Measurements from ENCODE around the gene OSBPL10. TPM values are rescaled to one million over a fixed set of nuclear protein-coding genes. Genes with fewer than 3 reads are reported as not detected.

Gene OSBPL10
- total and polyA plus RNA-seq, 2 of the 8 experiments (the other 6 are each of a cell fraction or from before 2014, with no cell fraction given), result 26.2 to 86.7 TPM

DNA sequence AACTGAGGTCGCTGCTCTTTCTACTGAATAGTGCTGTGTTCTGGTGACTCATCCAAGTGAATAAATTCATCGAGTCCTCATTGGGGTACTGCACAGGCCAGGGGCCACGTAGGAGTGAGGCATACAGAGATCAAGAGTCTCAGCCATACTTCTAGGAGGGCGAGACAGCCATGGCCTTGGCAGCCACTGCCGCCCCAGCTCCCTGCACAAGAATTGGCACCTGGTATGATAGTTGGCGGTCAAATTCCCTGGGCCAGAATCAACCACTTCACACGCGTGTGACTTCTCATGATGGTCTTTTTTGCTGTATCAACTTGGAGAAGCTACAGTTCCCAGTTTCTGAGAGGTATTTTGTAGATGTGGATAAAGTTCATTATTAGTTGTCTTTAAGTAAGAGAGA is 161.6 kb downstream of the OSBPL10 start:
- ChIA-PET CTCF (ENCODE audit: partially characterized antibody) (interaction anchor here (0.7 kb wide), 1 partner anchor 200 kb away, joined by 3 read pairs; no protein-coding TSS in a partner anchor), POLR2A (ENCODE audit: partially characterized antibody) (no interaction called here)
- no peaks in the 10 kb centered on the region for H3K9me3 ChIP-seq (ENCODE audit: insufficient read depth in 2 of 2, low read depth in 1 of 2, low read length in 1 of 2)
- no peak overlapping the region for H2AFZ ChIP-seq (ENCODE audit: low read length)
- H3K79me2 ChIP-seq (ENCODE audit: control insufficient read depth in 1 of 2, insufficient read depth in 2 of 2, low read length in 2 of 2), result peaks cover 0 to 26% of the 10 kb centered on the region in 2 experiments; a peak in 2 of 4 replicates
- H3K56ac ChIP-seq (replicated peaks; ENCODE audit: insufficient read length, low read depth, low read length), result no peak overlapping the region
- no peak overlapping the region for H3K4ac ChIP-seq (replicated peaks; ENCODE audit: insufficient read length, low read depth, low read length)
- no peak overlapping the region for H2AK5ac ChIP-seq (ENCODE audit: low read depth, low read length)
- H4K8ac ChIP-seq (ENCODE audit: extremely low read depth, insufficient read depth, low read length), result no peak overlapping the region
- H3K79me1 ChIP-seq (ENCODE audit: low read depth, low read length), result peaks cover 5% of the 10 kb centered on the region; the same call in 1 of the 2 replicates
- FAIRE-seq, result no peak
- H4K5ac ChIP-seq (ENCODE audit: insufficient read length, low read depth, low read length), result no peak overlapping the region
- H3K23me2 ChIP-seq (ENCODE audit: low read depth, low read length), result no peaks in the 10 kb centered on the region; the same call in 1 of the 2 replicates
- peaks cover 0 to 3% (median 1%) of the 10 kb centered on the region in 4 experiments; a peak in 2 of 8 replicates for H3K36me3 ChIP-seq (ENCODE audit: control insufficient read depth in 2 of 4, insufficient read depth in 4 of 4, low read length in 3 of 4)
- no peak overlapping the region for H2BK120ac ChIP-seq (replicated peaks; ENCODE audit: low read depth, low read length)
- 93% methylated on average over 8 of the region's 8 CpGs; no CpG with 5 or more reads in 1 of the 2 experiments for WGBS, 2 experiments (ENCODE audit: extremely low coverage in 1 of 2, insufficient coverage in 1 of 2, insufficient read length in 1 of 2, insufficient replicate concordance in 2 of 2, low coverage in 1 of 2, low lambda C conversion rate in 2 of 2, missing lambda C conversion rate in 1 of 2)
- no peak overlapping the region for H2BK5ac ChIP-seq (ENCODE audit: low read depth, low read length)
- H2BK20ac ChIP-seq (ENCODE audit: low read length), result no peak overlapping the region
- H2BK15ac ChIP-seq (ENCODE audit: low read length), result no peak overlapping the region
- DNase-seq (ENCODE audit: low read depth in 1 of 2, low spot score in 2 of 2), result no peak
- H4K20me1 ChIP-seq (replicated peaks in 1 of 2; ENCODE audit: control insufficient read depth in 1 of 2, insufficient read depth in 2 of 2, low read length in 2 of 2), result peaks cover 2% of the 10 kb centered on the region in 2 experiments
- H4K91ac ChIP-seq (replicated peaks; ENCODE audit: insufficient read length, low read length), result no peak overlapping the region
- no peak overlapping the region for H3K4me3 ChIP-seq (ENCODE audit: extremely low read depth in 1 of 4, insufficient read depth in 2 of 4, low read depth in 3 of 4, low read length in 4 of 4)
- H3K14ac ChIP-seq (ENCODE audit: insufficient read length), result no peak overlapping the region
- H3K27me3 ChIP-seq (replicated peaks in 1 of 4; ENCODE audit: control insufficient read depth in 3 of 4, extremely low read depth in 1 of 4, insufficient read depth in 3 of 4, low read length in 3 of 4), result no peaks in the 10 kb centered on the region
- TF ChIP-seq KDM5A (IDR thresholded peaks at IDR 0.05; ENCODE audit: low read length) (no peak), CBX5 (IDR thresholded peaks at IDR 0.05; ENCODE audit: low read depth, low read length) (no peak), RXRA (IDR thresholded peaks at IDR 0.05; ENCODE audit: insufficient read depth, low read depth, low read length) (no peak)
- H3K18ac ChIP-seq (ENCODE audit: extremely low read depth, low read length), result no peak overlapping the region
- H3K4me2 ChIP-seq (ENCODE audit: insufficient read depth in 1 of 2, low read depth in 2 of 2, low read length in 2 of 2), result no peak overlapping the region
- H3K27ac ChIP-seq (ENCODE audit: low read depth, low read length), result no peak overlapping the region
- H3K9ac ChIP-seq (replicated peaks in 1 of 4; ENCODE audit: extremely low read depth in 1 of 4, low read depth in 3 of 4, low read length in 3 of 4), result no peak overlapping the region
- H3K4me1 ChIP-seq (replicated peaks in 1 of 4; ENCODE audit: control insufficient read depth in 3 of 4, insufficient read depth in 4 of 4, low read length in 3 of 4), result peaks cover 0 to 6% (median 2%) of the 10 kb centered on the region in 4 experiments; a peak in 3 of 7 replicates
- no peak overlapping the region for H3K23ac ChIP-seq (ENCODE audit: insufficient read length)
- no peak overlapping the region for H2BK12ac ChIP-seq (ENCODE audit: low read depth, low read length)
